Umbilical cord (tissue), 2 donors: Measurements from ENCODE around the gene DEXI. TPM values are rescaled to one million over a fixed set of nuclear protein-coding genes. Genes with fewer than 3 reads are reported as not detected.
A peak's percentile ranks its signal among the peaks of the same experiment; 100 is the strongest.
"Not testable (repeated sequence)": the region's sequence is repeated elsewhere in the genome, so short reads cannot be mapped to it uniquely, and the experiment has no call there.

Experiments used
- DNase-seq: peaks from one replicate; pipeline ENCODE4 v3.0.0-alpha.2; 2015; ENCODE audit warnings: low spot score
- total RNA-seq: library from RNA; depleted of rRNA; stranded (reverse); fragments of >200 nt; gene quantifications from one replicate; pipeline ENCODE4 v1.2.3, GENCODE V29; 2014; ENCODE audit warnings: low replicate concordance; ENCODE audit not compliant: insufficient read depth

Gene DEXI
- total RNA-seq, 1 donor from 2014 or later, result 17.6 TPM

GRCh38 chr16:10927497-10928112, 14.7 kb downstream of the DEXI start:
- DNase-seq, result no peak

DNA sequence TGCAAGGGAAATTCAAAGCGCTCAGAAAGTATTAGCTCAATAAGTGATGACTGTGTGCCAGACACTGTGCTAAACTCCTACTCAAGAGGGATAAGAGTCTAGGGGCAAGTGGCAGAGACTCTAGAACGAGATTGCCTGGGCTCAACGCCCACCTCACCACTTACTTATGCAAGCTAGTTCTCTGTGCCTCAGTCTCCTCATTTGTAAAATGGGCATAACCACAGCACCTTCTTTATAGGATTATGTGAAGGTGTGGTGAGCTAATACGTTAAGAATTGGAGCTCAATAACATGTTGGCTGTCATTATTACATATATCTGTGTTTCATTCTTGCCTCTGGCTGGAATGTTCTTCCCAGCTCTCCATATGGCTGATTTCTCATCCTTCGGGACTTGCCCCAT, 15.4 kb downstream of the DEXI start:
- no peak for DNase-seq

GRCh38 chr16:10926094-10926493, 16.2 kb downstream of the DEXI start:
- no peak for DNase-seq

DNA sequence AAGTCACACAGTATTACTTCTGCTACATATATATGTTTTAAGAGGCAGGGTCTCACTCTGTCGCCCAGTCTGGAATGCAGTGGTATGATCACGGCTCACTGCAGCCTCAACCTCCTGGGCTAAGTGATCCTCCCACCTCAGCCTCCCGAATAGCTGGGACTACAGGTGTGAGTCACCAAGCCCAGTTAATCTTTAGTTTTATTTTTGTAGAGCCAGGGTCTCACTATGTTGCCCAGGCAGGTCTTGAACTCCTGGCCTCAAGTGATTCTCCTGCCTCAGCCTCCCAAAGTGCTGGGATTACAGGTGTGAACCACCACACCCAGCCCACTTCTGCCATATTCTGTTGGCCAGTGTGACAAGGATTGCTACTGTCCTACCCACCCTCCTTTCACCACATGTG, 17.0 kb downstream of the DEXI start:
- DNase-seq, result not testable (repeated sequence)

DNA sequence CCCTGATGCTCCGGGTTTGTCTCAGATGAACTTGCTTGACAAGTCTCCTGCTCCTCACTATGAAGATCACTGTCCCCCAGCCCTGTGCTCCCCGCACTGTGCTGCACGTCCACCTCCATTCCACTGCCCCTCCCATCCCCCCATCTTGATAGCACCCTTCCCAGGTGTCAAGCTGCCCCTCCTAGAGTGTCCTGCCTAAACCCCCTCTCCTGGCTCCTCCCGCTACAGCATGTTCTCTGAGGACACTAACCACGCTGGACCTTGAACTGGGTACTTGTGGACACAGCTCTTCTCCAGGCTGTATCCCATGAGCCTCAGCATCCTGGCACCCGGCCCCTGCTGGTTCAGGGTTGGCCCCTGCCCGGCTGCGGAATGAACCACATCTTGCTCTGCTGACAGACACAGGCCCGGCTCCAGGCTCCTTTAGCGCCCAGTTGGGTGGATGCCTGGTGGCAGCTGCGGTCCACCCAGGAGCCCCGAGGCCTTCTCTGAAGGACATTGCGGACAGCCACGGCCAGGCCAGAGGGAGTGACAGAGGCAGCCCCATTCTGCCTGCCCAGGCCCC, 18.5 kb downstream of the DEXI start:
- DNase-seq, result no peak

DNA sequence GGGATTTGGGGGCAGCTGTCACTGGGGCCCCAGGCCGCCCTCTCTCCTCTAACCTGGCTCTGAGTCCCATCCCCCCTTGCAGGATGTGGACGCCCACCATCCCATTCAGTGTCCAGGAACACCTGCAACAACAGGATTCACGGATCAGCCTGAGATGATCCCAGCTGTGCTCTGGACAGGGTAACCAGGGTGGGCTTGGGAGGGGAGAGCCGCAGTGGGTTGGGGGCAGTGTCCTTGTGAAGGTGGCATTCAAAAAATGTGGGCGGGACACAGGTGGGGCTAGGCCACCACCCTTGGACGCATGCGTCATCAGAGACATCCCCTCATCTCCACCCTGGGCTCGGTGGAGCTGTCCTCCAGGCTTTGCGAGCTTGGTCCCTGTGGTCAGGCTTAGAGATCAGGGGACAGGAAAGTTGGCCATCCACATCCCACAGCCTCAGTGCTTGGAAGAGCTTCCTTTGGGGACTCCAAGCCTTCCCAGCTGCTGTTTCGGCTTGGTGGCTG, 19.1 kb downstream of the DEXI start:
- DNase-seq, result no peak

- DNase-seq, result no peak
Measured at GRCh38 chr16:10922328-10923145, 19.7 kb downstream of the DEXI start.

GRCh38 chr16:10921536-10922327, 20.5 kb downstream of the DEXI start:
- DNase-seq, result no peak

DNA sequence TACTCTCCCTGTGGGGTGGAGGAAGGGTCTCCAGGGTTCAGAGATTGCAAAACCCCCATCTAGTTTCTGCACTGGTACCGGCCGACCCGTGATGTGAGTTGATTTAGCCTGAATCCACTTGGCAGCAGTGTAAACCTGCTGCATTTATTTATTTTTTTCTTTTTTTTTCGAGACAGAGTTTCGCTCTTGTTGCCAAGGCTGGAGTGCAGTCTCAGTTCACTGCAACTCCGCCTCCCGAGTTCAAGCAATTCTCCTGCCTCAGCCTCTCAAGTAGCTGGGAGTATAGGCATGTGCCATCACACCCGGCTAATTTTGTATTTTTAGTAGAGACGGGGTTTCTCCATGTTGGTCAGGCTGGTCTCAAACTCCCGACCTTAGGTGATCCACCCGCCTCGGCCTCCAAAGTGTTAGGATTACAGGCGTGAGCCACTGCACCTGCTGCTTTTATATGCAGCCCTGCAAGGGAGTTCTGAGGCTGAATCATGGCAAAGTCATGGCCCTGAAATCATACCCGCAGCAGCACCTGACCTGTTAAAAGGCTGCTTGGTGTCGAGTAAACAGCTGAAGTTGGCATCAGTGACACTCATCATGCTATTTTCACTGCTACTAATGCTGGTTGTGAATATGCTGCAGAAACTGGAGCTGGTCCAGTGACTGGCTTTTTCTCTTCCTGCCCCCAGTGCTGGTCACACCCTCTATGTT, 21.4 kb downstream of the DEXI start:
- DNase-seq, result no peak

- DNase-seq, result no peak
Measured at GRCh38 chr16:10919003-10919351, 23.3 kb downstream of the DEXI start.

DNA sequence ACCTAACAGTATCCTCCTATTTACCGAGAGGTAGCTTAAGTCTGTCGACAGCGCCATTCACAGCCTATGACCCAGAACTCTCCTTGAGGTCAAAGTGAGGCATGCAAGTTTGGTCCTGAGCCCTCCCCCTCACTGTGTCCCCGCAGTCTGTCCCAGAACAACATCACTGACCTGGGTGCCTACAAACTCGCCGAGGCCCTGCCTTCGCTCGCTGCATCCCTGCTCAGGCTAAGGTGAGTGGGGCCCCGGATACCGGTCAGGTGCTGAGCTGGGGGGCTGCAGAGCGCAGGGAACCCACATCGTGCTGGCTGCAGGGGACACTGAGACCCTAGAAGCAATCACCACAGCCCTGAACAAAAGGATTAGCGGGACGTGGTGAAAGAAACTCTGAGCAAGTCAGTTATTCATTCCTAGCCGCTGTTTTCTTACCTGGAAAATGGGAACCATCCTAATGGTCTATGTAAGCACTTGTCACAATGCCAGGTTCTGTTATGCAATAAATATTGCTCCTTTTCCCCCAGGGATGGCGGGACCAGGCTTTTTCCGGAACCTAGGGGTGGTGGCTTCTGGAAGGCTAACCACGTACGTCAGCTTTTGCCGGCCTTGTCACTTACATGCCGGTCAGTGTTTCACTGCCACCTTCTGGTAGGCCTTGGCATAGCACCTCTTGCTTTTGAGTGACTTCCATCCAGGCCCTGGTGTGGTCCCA, 23.8 kb downstream of the DEXI start:
- peak; percentile 93 for DNase-seq

DNA sequence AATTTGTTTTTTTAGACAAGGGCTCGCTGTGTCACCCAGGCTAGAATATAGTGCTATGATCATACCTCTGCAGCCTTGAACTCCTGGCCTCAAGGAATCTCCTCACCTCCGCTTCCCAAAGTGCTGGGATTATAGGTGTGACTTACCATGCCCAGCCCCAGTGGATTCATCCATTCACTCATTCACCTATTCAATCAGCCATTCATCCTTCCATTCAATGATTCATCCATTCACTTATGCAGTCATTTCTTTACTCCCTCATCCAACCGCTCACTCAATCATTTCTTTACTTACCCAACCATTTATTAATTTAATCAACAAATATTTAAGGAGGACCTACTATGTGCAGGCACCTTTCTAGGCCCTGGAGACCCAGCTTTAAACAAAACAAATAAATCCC, 25.7 kb downstream of the DEXI start:
- no peak for DNase-seq

- DNase-seq, result no peak
Measured at GRCh38 chr16:10911267-10911666, 31.0 kb downstream of the DEXI start.

GRCh38 chr16:10907757-10908045, 34.6 kb downstream of the DEXI start:
- DNase-seq, result no peak

- DNase-seq, result no peak
Measured at GRCh38 chr16:10906914-10907756, 35.1 kb downstream of the DEXI start.

- no peak for DNase-seq
Measured at GRCh38 chr16:10906482-10906881, 35.8 kb downstream of the DEXI start.

DNA sequence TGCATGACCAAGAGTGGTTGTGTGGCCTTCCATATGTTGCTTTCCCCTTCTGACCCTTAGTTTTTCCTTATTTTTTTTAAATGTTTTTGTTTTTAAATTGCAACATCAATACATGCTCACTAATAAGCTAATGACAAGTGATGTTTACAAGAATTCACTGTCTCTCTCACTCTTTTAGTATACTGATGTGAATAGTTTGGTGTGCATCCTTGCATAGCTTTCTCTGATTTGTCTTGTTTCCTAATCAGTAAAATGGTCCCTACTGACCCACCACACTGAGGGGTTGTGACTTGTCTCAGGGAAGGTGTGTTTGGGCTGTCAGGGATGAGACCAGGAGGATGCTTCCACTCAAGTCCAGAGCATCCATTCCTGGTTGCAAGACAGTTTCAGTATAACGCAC, 39.3 kb downstream of the DEXI start:
- DNase-seq, result no peak

DNA sequence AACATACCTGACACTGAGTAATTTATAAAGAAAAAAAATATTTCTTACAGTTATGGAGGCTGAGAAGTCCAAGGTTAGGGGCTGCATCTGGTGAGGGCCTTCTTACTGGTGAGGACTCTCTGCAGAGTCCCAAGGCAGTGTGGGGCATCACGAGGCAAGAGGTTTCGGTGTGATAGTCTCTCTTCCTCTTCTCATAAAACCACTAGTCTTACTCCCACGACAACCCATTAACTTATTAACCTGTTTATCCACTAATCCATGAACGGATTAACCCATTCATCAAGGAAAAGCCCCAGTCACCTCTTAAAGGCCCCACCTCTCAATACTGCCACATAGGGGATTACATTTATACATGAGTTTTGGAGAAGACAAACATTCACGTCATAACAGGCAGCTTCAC, 45.1 kb downstream of the DEXI start:
- DNase-seq, result no peak

GRCh38 chr16:10896723-10897122, 45.5 kb downstream of the DEXI start:
- no peak for DNase-seq

DNA sequence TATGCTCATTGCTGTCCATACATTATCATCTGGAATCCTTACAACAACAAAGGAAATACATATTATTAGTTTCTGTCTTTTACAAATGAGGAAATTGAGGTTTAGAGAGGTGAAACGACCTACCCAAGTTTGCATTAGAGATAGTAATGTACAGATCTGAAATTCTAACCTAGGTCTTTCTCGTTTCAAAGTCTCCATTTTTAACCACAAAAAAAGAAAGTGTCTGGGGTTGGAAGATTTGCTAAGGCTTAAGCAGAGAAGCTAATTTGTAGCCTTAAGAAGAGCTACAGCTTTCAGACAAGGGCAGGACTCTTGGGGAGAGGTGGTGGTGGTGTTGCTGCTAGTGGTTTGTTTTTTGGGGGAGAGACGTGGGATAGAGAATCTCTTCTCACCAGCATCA, 46.1 kb downstream of the DEXI start:
- DNase-seq, result no peak
